HG03108 (cell line): ENCODE results near the gene CSF3.

Experiments
- ATAC-seq: cut with Tn5 transposase; IDR thresholded peaks from one replicate; pipeline ENCODE4 v1.9.1; 2021; ENCODE audit warnings: moderate library complexity; ENCODE audit not compliant: unreplicated experiment

The CSF3 gene

DNA sequence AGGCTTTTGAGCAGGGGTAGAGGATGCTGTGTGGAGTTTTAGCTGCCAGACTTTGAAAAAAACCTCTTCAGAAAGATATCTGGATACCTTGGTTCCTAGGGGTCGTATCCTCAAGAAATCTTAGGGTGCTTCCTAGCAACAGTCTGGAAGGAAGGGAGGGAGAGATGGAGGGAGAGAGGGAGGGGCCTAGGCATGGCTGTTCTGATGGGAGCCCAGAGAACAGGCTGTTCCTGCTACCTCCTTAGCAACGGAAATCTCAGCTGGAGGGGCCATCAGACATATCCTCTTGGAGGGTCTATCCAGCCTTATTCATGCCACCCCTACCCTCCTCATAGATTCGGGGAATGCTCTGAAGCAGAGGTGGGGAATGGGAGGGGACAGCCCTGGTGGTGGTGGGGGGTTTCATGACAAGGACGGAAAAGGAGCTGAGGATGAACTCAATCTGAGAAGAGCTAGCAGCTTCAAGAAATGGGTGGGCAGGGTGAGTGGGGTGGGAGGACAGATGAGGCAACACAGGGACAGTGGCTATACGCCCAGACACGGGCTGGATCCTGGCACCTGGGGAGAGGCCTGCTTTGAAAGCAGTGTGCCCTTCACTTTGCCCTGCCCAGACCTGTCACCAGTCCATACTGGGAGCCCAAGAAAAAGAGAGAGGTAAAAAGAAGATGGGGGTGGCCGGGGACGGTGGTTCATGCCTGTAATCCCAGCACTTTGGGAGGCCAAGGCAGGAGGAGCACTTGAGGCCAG, 44.7 kb downstream of the CSF3 start:
- ATAC-seq, result no peak

DNA sequence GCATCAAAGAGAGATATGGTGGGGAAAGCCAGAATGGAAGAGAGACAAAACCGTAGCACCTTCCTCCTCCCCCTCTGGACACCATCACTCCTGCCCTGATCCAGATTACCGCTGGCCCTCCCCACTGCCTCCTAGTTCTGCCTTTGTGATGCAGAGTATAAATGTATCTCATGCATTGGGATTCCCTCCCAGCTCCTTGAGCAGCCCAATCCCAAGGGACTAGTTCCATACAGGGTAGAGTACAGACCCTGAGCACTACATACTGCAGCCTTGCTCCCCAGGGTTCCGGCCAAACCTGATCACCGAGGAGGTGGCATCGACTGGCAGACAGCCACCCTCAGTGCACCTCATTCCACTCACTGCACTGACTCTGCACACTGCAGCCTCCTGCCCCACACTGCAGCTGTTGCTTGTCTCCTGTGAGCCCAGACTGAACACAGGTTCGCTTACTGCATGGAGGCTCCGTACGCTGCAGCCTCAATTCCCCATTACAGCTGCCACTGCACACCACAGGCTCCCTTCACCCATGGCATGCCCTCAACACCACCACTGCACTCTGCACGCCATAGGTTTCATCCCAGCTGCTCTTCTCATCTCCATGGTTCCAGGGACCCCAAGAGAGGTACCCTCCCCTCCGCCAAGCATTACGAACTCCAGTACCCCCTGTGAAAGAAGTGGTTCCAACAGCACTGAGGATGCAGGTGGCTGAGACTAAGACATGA, 45.8 kb downstream of the CSF3 start:
- ATAC-seq, result no peak

DNA sequence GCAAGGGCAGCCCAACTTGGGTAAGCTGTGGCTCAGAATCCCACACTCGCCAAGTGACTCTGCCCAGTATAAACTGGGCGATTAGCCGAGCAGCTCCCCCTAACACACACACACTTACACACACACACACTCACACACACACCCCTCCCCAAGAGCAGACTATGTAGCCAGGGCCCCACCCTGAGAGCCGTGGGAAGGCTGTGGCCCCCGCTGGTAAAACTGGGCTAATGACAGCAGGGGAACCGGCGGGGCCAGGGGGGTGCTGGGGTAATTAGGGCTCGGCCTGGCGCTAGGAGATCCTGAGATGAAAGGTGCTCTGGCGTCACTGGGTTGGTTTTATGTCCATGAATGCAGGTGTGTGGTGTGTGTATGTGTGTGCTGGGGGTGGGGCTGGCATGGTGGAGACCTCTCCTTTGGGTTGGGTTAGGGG, 46.4 kb downstream of the CSF3 start:
- ATAC-seq, result no peak

DNA sequence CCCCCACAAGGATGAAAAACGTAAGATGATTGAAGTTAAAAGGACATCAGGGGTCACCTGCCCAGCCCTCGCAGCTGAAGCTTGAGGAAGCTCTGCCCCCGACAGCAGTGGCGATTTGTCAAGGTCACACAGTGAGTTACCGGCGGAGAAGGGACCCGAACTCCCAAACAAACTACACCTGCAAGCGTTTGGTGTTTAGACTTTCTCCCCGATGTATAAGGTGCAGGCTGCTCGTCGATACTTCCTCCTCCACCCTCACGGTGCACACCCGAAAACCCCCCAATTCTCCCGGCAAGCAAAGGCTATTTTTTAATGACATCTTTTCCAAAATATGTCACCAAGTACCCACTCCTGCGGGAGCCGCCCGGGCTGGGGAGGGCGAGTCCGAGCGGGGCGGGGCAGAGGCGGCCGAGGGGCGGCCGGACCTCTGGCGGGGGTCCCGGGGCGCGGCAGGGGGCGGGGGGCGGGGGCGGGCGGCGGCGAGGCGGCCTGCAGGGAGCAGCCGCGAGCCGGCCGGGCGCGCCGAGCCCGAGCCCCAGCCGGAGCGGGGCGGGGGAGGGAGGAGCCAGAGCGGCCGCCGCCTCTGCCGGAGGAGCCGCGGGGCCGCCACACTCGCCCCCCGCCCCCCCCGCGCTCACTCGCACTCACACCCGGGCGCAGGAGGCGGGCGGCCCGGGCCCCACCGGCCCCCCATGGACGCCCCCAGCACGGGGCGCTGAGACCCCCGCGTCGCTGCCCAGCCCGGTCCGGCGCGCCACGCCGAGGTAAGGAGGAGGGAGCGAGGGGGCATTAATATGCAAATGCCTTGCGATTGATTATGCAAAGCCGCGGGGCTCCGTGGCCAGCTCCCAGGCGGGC, 47.3 kb downstream of the CSF3 start, which contains the start of gene THRA:
TSS of gene THRA (plus strand) at position 637 of the 858 bp plus-strand sequence. CDS start 11,524 bp downstream, outside the sequence.
- ATAC-seq, result peak; percentile 39

DNA sequence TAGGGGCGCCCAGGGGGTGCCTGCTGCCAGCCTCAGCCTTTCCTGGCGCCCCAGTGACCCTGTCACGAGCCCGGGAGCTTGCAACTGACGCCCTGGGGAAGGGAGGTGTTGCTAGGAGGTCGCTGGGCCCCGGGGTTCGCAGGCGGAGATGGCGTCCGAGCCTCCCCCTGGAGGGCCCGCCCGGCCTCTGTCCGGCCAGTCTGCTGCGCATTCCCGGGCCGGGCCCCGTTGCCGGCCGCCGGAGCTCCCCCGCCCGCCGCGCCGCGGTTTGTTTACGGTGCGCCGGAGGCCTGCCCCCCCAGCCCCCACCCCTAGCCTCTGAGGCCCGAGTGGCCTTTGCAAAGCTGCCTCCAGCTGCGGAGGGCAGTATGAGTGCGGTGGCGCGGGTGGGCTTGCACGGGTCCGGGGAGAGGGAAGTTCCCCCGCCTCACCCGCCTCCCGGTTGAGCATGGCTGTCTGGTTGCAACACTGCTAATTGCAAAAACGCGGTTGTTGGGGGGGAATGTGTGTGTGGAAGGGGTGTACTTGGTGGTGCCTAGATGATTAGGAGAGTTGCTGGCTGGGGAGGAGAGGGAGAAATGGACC, 48.0 kb downstream of the CSF3 start:
- ATAC-seq, result peak; percentile 22

DNA sequence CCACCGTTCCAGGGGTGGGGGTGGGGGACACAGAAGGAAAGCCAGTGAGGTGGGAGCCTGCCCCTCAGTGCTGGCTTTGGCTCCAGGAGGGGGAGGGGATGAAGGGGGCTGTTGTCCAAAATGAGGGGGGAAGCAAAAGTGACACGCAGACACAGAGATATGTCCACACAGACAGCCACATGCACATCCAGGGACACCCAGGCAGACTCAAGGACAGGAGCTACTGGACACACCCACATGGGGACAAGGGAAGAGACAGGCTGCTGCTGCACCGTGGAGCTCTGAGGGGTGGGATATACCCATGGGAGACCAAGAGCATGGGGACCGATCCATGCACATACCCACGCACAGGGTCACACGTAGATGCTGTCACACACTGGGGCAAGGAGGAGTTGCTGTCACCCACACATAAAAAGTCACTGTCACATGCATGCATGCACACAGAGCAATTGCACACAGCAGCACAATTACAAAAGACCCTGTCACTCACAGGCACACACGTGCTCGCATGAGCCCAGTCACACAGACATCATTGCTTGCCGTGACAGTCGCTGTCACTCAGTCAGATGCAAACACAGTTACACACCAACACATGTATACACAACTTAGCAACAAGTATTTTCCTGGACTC, 48.8 kb downstream of the CSF3 start:
- ATAC-seq, result no peak

DNA sequence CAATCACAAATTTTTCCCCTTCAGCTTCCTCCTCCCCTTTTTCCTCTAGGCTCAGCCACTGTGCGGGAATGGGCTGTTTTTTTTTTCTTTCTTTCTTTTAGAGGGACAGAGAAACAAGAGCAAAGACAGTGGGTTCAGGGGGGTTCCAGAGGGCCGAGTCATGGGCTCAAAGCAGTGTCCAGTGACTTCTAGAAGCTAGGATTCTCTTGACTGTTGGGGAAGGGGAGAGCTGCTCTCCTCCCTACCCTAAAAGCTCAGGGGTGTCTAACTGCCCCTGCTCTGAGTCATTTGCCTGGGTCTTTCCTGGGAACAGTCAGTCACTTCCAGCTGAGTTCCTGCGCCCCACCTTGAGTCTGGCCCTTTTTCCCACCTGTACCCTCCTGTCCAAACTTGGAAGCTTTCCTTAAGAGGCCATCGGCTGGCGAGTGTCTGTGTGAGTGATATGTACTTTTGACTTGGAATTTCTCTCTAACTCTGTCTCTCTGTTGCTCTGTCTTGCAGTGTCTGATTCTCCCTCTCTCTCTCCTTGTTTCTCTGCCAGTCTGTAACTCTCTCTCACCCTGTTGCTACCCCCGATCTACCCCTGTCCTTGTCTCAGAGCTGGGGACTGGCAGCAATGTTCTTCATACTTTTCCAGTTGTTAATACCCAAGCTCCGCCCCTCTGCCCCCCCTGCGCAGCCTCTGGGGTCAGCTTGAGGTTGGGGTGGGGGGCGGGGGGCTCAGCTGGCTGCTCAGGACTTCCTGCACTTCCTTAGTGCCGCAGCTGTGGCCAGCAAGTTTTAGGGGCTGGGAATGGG, 49.9 kb downstream of the CSF3 start:
- ATAC-seq, result no peak

DNA sequence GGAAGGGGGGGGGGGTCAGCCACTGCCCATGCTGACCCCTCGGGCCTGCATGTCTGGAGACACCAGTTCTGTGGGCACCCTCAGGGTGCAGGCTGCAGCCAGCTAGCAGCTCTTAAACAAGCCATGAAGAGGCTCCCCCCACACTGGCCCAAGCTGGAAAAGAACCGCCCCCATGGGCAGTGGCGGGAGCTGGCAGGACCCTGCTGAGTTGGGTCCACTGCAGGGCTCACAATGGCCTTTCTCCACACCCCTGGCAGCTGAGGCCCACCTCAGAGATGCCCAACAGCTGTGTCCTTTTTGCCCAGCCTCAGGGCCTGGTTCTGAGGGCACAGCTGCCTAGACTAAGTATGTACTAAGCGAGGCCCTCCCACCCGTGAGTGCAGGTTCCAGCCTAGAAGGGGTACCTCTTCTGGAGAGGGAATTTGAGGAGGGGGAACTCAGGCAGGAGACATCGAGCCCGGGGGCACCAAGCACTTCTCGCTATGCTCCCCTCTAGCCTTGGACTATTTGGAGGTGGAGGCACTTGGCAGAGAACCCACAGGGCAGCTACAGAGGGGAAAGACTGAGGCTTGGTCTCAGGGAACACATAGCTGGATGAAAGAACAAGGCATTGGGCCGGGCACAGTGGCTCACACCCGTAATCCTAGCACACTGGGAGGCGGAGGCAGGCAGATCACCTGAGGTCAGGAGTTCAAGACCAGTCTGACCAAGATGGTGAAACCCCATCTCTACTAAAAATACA, 50.7 kb downstream of the CSF3 start:
- ATAC-seq, result no peak
